Brain pericyte (primary cell): Measurements from ENCODE around the gene FAM98C.
"Not testable (repeated sequence)": the region's sequence is repeated elsewhere in the genome, so short reads cannot be mapped to it uniquely, and the experiment has no call there.

Experiments used
- DNase-seq: peaks from one replicate; pipeline ENCODE4 v3.0.0-alpha.2; 2012; ENCODE audit warnings: low read depth, low spot score

FAM98C gene

DNA sequence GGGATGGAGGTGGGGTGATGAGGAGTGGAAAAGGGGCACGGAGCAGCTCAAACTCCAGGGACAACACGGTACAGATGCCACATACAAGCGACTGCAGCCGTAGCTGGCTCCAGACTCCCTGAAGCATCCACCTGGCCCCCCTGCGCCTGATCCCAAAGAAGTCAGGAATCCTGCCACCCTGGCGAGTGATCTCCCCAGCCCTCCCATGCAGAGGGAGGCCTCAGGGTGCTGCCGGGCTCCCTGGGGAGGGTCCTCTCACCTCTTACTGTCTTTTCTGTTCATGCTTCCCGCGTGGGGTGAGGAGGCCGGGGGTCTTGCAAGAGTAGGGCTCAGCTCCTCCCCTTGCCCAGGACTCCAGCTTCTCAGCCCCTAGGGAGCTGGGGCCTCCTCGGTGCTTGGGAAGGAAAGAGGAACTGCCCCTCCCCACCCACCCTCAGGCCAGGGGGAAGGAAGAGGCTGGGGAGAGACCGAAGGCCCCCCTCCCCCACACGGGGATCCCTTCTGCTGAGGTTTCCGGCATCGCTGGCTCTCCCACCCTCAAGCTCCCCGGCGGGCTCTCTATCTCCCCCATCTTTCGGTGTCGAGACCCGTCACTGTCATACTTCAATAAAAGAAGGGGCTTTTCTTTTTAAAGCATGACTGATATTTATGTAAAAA lies 23.0 kb downstream of the FAM98C start, which contains the start of gene RASGRP4:
RASGRP4 (minus strand) TSS at position 410 of the 657 bp plus-strand sequence; CDS start at position 282, 128 bp downstream.
- DNase-seq: no peak

DNA sequence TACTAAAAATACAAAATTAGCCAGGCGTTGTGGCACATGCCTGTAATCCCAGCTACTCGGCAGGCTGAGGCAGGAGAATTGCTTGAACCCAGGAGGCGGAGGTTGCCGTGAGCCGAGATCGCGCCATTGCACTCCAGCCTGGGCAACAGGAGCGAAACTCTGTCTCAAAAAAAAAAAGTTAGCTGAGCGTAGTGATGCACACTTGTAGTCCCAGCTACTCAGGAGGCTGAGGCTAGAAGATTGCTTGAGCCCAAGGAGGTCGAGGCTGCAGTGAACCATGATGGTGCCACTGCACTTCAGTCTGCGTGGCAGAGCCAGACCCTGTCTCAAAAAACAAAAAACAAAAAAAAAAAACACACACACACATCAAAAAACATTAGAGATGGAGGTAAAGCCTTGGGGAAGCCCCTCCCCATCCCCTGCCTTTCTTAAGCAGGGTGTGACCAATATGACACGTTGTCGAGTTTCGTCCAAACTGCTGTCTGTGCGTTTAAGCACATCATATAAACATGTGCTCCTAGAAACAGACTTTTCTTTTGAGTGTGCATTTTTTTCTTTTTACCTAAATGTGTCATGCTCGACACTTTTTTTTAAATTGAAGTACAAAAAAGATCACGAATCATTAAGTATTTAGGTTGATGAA lies 24.3 kb downstream of the FAM98C start:
- DNase-seq: not testable (repeated sequence)

DNA sequence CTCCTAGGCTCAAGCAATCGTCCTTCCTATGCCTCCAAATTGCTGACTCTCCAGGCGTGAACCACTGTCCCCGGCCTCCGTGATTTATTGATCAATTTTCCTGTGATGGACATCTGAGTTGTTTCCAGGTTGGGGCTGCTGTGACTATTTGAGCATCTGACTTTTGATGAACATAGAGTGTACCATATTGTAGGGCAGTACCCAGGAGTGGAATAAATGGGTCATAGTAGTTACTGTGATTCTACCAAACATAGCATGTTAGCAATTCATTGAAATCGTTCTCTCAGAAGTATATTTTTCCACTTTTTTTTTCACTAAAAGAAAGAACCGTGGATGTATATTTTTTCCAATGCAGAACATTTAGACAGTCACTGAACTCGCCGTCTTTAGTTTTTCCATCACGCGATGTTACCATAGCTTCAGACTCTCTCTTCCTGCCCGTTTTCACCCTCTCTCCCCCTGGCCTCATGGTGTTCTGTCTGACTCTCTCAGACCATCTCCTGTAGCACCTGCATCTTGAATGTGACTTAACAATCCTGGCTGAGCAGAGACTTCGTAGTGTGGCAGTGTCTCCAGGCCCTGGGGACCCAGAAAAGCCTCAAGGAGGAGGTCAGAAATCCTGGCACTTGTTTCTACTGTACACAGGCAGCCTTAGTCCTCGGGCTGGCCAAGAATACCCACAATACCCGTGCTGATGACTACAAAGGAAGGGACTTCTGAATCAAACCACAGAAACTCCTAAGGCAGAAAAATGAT lies 26.3 kb downstream of the FAM98C start:
- DNase-seq: no peak

GRCh38 chr19:38429811-38430156 lies 26.9 kb downstream of the FAM98C start:
- no peak for DNase-seq

GRCh38 chr19:38430931-38431330 lies 28.0 kb downstream of the FAM98C start:
- DNase-seq: no peak

DNA sequence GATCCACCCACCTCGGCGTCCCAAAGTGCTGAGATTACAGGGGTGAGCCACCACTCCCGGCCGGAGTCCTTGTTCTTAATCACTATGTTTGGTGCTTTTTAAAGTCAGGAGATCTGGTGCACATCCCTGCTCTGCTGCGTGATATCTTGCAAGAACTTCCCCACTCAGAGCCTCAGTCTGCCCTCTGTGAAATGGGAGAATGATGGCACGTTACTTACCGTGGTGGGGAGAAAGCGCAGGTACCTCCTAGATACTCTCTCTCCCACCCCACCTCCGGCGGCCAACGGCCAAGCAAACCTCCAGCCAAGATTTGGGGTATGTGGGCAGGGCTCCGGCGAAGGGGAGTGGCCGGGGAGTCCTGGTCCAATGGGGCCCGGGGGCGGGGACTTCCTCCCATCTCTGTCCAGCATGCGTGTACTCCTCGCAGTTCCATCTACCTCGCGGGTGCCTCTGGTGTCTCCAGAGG lies 30.4 kb downstream of the FAM98C start, which contains the start of gene RYR1:
RYR1 (plus strand) TSS at position 424 of the 466 bp plus-strand sequence. CDS start 139 bp downstream, outside the sequence.
- DNase-seq: no peak

DNA sequence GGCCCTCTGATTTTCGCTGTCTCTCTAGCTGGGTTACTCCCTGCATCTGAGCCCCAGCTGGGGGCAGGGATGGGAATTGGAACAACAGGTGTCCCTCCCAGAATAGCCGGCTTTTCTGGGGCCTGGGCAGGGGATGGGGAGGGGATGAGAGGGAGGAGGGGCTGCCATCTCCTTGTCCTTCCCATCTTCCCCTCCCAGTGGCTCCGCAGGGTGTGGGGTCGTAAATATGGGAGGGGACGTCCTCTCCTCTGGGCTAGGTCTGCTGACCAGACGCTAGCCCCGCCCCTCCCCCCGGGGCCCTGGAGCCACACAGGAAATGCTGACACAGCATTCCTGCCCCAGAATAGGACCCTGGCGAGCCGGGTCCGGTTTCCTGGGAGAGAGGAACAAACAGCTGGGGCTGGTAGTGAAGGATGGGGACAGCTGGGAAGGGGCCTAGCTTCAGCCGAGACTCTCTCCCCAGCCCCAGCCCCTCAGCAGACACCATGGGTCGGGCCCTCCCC lies 31.7 kb downstream of the FAM98C start:
- DNase-seq: no peak

DNA sequence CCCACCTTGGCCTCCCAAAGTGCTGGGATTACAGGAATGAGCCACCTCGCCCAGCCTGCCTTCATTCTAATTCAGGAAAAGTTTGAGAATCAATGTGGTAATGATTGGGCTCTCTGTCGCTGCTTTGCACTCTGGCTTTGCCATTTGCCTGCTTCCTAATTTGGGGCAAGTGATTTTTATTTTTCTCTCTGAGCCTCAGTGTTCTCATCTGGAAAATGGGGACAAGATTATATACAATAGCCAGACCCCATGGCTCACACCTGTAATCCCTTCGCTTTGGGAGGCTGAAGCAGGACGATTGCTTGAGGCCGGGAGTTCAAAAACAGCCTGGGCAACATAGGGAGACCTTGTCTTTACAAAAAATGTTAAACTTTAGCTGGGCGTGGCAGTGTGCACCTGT lies 34.4 kb downstream of the FAM98C start:
- DNase-seq: no peak

DNA sequence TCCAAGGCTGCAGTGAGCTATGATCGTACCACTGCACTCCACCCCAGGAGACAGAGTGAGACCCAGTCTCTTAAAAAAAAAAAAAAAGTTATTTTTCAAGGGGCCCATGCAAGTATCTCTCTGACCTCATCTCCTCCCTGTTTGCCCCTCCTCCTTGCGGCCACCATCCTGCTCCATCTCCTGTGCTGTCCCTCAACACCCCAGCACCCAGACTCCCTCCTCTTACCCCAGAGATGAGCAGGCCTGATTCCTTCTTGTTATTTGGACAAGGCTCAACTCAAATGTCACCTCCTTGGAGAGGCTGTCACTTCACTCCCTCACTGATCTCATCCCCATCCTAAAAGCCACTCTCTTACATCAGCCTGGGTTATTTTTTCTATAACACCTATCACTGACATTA lies 35.0 kb downstream of the FAM98C start:
- DNase-seq: no peak

- no peak for DNase-seq
Observed at GRCh38 chr19:38440592-38440991, 37.7 kb downstream of the FAM98C start.

GRCh38 chr19:38441657-38442348 lies 38.9 kb downstream of the FAM98C start:
- DNase-seq: no peak

DNA sequence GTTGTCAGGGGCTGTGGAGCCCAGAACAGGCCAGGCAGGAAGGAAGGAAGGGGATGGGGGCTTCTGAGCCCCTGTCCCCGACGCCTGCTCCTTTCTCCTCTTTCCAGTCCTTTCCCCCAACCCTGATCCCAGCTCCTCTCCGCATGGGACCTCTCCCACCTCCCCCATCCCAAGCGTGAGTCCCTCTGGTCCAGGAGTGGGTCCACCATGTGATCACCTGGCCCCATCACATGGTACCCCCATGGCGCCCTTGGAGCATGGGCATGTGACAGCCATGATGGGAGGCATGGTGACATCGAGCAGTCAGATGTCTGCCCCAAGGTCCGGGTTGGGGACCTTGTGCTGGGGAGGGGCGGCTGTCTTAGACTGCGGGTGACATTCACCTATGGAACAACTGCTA lies 39.8 kb downstream of the FAM98C start:
- no peak for DNase-seq

DNA sequence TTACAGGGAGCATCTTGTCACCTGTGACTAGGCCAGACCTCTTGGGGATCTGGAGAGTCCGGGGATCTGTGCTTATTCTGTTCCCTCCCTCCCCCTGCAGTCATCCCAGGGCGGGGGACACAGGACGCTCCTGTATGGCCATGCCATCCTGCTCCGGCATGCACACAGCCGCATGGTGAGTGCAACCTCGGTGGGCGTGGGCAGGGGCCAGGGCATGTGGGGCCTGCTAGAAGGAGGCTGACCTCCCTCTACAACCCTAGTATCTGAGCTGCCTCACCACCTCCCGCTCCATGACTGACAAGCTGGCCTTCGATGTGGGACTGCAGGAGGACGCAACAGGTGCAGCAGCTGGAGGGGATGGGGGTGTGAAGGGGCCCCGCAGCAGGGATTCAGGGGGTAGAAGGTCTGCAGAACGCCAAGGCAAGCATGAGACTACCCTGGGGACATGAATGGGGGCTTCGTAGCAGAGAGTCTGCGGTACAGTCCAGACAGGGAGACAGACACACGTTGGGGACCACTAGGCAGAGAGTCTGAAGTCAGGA lies 40.6 kb downstream of the FAM98C start:
- DNase-seq: no peak

GRCh38 chr19:38444026-38444425 lies 41.1 kb downstream of the FAM98C start:
- no peak for DNase-seq

- no peak for DNase-seq
Observed at GRCh38 chr19:38445362-38445761, 42.5 kb downstream of the FAM98C start.

GRCh38 chr19:38448225-38448624 lies 45.3 kb downstream of the FAM98C start:
- DNase-seq: no peak

DNA sequence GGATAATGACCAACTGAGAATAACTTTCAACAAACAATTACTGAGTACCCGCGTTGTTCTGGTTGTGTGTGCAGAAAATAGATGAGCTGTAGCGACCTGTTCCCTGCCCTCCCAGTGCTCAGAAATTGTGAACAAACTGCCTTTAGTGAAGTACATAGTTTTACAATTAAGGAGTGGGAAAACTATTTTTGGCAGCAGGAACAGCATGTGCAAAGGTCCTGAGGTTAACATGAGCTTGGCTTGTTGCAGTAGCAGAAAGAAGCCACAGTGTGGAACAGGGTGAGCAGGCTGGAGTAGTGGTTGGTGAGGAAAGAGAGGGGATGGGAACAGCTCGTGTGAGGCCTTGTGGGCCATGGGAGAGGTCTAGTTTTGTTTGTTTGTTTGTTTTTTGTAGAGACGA lies 46.6 kb downstream of the FAM98C start:
- DNase-seq: no peak

DNA sequence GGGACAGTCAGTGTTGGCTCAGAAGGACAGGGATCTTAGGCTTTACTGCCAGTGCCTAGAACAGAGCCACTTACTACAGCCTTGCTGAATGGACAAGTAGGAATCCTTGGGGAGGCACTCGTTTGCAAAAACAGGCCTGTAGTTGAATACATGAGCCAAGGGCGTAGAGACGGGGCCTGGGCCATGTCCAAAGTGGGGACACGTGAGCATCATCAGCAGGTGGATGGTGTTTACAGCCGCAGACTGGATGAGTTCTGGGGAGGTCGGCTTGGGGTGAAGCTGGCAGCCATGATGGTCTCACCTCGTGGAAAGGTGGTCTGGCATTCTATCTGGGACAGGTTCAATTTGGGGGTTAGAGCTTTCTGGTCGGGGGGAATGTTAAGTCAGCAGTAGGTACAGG lies 48.1 kb downstream of the FAM98C start:
- DNase-seq: no peak

DNA sequence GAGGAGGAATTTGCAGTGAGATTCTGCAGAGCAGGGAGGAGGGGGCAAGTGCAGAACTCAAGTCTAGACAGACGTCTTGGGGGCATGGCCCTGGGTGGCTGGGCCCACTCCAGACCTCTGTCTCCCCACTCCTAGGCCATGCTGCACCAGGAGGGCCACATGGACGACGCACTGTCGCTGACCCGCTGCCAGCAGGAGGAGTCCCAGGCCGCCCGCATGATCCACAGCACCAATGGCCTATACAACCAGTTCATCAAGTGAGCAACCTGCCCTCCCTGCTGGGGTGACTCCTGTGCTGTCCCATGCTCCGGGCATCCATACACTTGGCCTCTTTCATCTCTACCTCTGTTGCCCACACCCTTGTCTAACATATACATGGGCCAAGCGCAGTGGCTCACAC lies 48.7 kb downstream of the FAM98C start:
- no peak for DNase-seq

DNA sequence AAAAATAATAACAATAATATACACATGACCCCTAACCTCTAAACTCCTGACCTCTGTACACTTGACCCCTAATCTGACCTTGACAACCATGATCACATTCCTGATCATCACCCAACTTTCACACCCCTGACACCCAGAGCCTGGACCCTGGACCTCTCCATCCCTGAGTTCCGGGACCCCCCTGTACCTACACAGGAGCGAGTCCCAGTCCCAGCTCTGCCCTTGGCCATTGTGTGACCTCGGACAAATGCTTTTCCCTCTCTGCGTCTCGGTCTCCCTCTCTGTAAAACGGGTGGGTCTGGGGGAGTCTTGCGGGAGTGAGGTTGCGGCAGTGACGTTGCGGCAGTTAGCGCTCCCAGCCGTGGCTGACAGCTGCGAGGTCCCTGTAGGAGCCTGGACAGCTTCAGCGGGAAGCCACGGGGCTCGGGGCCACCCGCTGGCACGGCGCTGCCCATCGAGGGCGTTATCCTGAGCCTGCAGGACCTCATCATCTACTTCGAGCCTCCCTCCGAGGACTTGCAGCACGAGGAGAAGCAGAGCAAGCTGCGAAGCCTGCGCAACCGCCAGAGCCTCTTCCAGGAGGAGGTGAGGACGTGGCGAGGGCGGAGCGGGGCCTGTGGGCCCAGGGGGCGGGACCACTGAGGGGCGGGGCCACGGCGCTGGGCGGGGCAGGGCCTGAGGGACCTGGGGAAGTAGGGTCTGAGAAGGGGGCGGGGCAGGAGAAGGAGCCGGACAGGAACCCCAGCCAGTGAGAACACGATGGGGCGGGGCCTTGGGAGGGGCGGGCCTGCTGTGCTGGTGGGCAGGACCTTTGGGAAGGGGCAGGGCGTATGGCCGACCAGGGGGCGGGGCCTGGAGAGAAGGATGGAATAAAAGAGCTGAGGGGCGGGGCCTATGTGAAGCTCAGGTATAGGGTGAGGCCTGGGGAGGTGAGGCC lies 49.8 kb downstream of the FAM98C start:
- no peak for DNase-seq
